NB4 (cell line): ENCODE data around the gene ZFYVE16.

Experiments used
- DNase-seq: peaks from one replicate; pipeline ENCODE4 v3.0.0; 2010; ENCODE audit warnings: low read depth
- H3K4me3 ChIP-seq: one replicate; pipeline ENCODE4 v1.5.1; 2011; ENCODE audit warnings: mild to moderate bottlenecking, low read depth, low read length, moderate library complexity
- CTCF ChIP-seq: IDR thresholded peaks from one replicate; pipeline ENCODE4 v1.5.1; 2012; ENCODE audit warnings: low read depth, low read length
- MAX ChIP-seq: IDR thresholded peaks from 2 replicates; pipeline ENCODE4 v1.6.1; 2011; ENCODE audit warnings: low read depth, low read length
- MYC ChIP-seq: IDR thresholded peaks from 2 replicates; pipeline ENCODE4 v1.6.1; 2011; ENCODE audit warnings: low read depth, low read length
- POLR2A ChIP-seq: IDR thresholded peaks from 2 replicates; pipeline ENCODE4 v1.6.1; 2011; ENCODE audit warnings: mild to moderate bottlenecking; ENCODE audit not compliant: insufficient read length; ENCODE audit errors: extremely low read depth

The ZFYVE16 gene

DNA sequence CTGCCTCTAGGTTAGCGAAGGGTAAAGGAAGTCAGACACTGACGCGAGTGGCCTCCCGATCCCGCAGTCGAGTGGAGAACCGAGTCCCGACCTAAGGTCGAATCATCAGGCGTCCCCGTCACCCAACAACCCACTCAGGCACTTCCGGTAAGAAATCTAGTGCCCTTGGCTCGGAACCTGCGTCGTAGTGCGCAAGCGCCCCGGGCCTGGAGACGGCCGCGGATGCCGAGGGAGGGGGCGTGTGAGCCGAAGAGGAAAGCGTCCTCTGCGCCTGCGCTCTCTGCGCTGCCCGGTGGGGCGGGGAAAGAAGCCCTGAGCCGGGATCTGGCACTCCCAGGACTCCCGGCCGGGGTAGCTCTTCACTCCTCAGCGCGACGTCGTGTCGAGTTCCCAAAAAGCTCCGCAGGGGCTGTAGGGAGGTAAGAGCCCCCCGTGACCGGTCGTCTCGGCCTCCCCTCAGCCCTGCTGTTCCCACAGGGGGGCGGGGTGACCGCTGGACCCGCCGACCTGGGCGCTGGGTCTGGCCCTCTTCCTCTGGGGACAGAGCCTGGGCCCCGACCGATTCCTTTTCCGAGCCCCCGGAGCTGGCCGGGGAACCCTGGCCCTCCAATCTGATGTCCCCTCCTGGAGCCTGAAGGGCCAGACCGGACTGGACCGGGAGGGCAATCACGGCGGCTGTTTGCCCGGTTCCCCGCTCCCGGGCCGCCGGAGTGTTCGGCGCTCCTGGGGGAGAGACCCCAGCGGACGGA lies at the start of gene ZFYVE16:
Gene ZFYVE16 (plus strand): TSS at position 330 of the 749 bp plus-strand sequence. CDS start 26,084 bp downstream, outside the sequence.
- peak; percentile 96 for DNase-seq
- TF ChIP-seq MYC (no peak), MAX (no peak), CTCF (no peak), POLR2A (peak; percentile 68)

DNA sequence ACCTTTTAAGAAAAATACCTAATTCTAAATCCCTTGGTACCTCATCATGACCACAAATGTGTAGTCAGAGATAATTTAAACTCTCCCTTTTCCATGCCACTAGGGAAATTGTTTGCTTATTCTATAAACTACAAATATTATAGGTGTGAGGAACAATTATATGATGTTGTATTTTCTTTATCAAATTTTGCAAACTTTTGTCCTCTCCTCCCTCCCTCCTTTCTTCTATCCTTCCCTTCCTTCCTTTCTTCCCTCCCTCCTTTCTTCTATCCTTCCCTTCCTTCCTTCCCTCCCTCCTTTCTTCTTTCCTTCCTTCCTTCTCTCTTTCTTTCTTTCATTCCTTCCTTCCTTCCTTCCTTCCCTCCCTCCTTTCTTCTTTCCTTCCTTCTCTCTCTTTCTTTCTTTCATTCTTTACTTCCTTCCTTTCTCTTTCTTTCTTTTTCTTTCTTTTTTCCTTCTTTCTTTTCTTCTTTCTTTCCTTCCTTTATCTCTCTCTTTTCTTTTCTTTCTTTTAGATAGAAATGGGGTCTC lies 46.9 kb upstream of the ZFYVE16 start:
- H3K4me3 ChIP-seq = no peak overlapping the region
- no peak for TF ChIP-seq CTCF
- no peak for TF ChIP-seq MAX
- TF ChIP-seq POLR2A = no peak
- DNase-seq = no peak

More for the DNA sequence above, at the start of gene ZFYVE16:
- peak within 1 kb of the TSS; percentile 82 for H3K4me3 ChIP-seq

GRCh38 chr5:80364892-80365291 lies 43.0 kb upstream of the ZFYVE16 start:
- DNase-seq = no peak

DNA sequence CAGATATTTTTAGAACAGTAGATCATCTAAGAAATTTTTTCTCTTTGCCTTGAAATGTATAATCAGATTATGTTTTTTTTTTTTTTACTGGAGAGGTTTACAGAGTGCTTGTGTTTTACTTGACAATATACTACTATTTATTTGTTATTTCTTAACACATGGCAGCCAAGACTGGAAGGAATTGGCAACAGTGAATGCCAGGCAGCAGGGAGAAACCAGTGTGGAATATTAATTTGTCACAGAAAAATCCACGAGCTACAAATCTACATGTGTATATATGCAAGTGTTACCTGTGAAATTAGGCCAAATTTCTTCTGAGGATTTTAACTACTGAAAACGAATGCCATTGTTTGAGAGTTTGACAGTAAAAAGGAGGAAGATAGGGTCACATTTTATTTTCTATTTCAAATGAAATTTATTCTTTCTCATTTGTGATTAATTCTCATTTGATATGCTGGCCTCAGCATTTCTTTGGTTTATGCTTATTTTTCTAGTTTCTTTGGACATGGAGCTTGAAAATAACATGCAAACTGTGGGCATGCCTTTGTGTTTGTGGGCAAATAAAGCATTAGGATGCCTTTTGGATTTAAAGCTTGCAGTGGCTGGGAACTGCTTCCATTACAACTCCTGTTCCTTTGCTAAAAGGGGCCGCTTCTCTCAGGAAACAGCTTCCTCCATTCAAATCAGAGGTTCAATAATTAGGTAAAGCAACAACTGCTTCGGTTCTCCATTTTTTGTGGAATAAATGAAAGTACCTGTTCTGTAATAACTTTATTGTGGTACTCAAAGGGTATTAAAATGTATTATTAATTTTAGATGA lies 39.0 kb upstream of the ZFYVE16 start:
- no peak for DNase-seq
- H3K4me3 ChIP-seq = no peak overlapping the region
- no peak for TF ChIP-seq CTCF
- TF ChIP-seq MYC = no peak
- TF ChIP-seq MAX = no peak
- no peak for TF ChIP-seq POLR2A

More at GRCh38 chr5:80364892-80365291, 43.0 kb upstream of the ZFYVE16 start:
- TF ChIP-seq POLR2A (no peak), MYC (no peak), CTCF (no peak), MAX (no peak)
- H3K4me3 ChIP-seq = no peak overlapping the region

DNA sequence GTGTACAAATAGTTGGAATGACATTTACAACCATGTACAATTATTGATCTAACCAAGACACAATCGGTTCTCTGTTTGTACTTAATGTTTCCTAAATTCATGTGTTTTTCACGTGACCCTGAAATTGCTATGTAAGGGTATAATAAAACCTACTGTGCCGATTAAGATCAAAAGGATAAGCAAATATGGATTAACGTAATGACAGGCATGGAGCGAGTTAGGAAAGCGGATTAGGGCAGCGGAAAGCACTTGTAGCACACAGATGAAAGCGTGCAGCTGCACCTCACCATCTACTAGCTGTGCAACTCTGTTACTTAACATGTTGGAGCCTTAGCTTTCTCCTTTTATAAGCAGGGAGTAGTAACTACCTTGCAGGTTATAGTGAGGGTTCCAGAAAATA lies 38.3 kb upstream of the ZFYVE16 start:
- H3K4me3 ChIP-seq = no peak overlapping the region
- TF ChIP-seq MAX (no peak), POLR2A (no peak), MYC (no peak), CTCF (no peak)
- no peak for DNase-seq
